SU-DHL-6 (cell line): Measurements from ENCODE around the gene RNF144A.

Experiments
- EZH2phosphoT487 ChIP-seq: fragments of 200-600 bp; sonication (generic), shearing (Covaris generic); conservative IDR thresholded peaks from 2 replicates; pipeline ENCODE4 v1.6.1; 2018; ENCODE audit warnings: mild to moderate bottlenecking, antibody characterized with exemption, low read length, moderate library complexity, mixed read lengths
- TF ChIP-seq, protein P1 (sequence below): fragments of 200-600 bp; sonication (generic); IDR thresholded peaks from one replicate; pipeline ENCODE4 v1.5.1; 2017; ENCODE audit warnings: antibody characterized with exemption, mild to moderate bottlenecking, low read length, moderate library complexity; ENCODE audit not compliant: insufficient read depth, poor library complexity, severe bottlenecking

DNA sequence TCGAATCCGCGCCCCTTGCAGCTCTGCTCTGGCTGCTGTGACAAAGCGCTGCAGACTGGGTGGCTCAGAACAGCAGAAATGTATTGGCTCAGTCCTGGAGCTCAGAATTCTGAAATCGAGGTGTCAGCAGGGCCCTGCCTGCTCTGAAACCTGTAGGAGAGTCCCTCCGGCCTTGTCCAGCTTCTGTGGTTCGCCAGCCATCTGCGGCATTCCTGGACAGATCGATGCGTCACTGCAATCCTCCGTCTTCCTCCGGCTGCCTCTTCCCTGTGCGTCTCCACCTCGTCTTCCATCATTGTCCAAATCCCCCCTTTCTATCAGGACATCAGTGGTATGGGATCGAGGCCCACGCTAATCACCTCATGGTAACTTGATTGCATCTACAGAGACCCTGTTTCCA, 115.2 kb downstream of the RNF144A start:
- TF ChIP-seq, protein P1, sequence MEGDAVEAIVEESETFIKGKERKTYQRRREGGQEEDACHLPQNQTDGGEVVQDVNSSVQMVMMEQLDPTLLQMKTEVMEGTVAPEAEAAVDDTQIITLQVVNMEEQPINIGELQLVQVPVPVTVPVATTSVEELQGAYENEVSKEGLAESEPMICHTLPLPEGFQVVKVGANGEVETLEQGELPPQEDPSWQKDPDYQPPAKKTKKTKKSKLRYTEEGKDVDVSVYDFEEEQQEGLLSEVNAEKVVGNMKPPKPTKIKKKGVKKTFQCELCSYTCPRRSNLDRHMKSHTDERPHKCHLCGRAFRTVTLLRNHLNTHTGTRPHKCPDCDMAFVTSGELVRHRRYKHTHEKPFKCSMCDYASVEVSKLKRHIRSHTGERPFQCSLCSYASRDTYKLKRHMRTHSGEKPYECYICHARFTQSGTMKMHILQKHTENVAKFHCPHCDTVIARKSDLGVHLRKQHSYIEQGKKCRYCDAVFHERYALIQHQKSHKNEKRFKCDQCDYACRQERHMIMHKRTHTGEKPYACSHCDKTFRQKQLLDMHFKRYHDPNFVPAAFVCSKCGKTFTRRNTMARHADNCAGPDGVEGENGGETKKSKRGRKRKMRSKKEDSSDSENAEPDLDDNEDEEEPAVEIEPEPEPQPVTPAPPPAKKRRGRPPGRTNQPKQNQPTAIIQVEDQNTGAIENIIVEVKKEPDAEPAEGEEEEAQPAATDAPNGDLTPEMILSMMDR: no peak
- no peak for TF ChIP-seq EZH2phosphoT487
